Measurements from ENCODE around the gene MMP24. TPM values are rescaled to one million over a fixed set of nuclear protein-coding genes. Genes with fewer than 3 reads are reported as not detected.

The MMP24 gene
- total and polyA plus RNA-seq, 2 of the 13 experiments (the other 11 are each of a cell fraction or from before 2014, with no cell fraction given): 0.29 to 0.35 TPM

DNA sequence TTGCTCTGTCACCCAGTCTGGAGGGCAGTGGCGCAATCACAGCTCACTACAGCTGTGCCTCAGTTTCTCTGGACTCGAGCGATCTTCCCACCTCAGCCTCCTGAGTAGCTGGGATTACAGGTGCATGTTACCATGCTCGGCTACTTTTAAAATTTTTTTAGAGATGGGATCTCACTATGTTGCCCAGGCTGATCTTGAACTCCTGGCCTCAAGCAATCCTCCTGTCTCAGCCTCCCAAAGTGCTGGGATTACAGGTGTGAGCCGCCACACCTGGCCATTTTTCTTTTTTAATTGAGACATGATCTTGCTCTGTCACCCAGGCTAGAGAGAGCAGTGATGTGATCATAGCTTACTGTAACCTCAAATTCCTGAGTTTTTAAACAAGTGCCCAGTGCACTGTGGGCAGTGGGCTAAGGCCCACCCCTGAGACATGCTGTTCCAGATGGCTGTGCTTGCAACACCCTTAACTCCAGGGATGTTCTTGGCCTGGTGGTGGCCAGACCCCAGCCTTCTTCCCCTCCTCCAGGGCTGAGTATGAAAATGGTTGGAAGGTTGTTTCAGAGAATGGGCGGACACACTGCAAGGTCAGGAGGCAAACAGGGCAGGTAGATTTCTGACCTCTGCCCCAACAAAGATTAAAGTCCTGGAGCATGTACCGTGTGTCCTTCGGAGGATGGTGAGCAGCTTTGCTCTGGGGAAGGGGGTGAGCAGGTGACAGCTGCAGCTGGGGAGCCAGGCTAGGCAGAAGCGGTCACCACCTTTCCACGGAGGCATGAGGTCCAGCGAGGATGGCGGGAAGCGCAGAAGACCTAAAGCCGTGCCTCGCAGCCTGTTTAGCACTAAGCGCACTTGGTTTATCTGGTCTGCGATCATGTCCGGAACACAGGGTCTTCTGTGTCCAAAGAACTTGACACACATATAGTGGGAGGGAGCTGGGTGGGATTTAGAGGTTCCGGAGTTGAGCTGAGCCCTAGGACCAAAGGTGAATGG is 67.1 kb downstream of the MMP24 start (continued):
- TF ChIP-seq SOX13 (IDR thresholded peaks at IDR 0.05) (no peak), SOX13 (CRISPR knock-in tag; conservative IDR thresholded peaks at IDR 0.05 in 1 of 2, IDR thresholded peaks at IDR 0.05 in 1 of 2) (no peak), HCFC1 (IDR thresholded peaks at IDR 0.05; ENCODE audit: low read depth, low read length) (no peak), ELF4 (CRISPR knock-in tag; IDR thresholded peaks at IDR 0.05; ENCODE audit: borderline replicate concordance) (0 out of 2 replicates have a peak, but pooled peaks have one; percentile 35), SALL2 (CRISPR knock-in tag; IDR thresholded peaks at IDR 0.05) (peak; percentile 25; the same call in 1 of the 2 replicates), ZNF737 (CRISPR knock-in tag; IDR thresholded peaks at IDR 0.05; ENCODE audit: borderline replicate concordance) (0 out of 2 replicates have a peak, but pooled peaks have one; percentile 59), ZBTB7B (CRISPR knock-in tag; IDR thresholded peaks at IDR 0.05) (no peak), CHCHD3 (CRISPR knock-in tag; IDR thresholded peaks at IDR 0.05) (0 out of 2 replicates have a peak, but pooled peaks have one; percentile 41), ZNF589 (CRISPR knock-in tag; conservative IDR thresholded peaks at IDR 0.05) (peak; percentile 9; the same call in 1 of the 2 replicates), KDM2A (CRISPR knock-in tag; IDR thresholded peaks at IDR 0.05; ENCODE audit: borderline replicate concordance, low read depth) (peak; percentile 1; the same call in 1 of the 2 replicates), MED1 (CRISPR knock-in tag; IDR thresholded peaks at IDR 0.05) (0 out of 2 replicates have a peak, but pooled peaks have one; percentile 14), ZNF891 (CRISPR knock-in tag; IDR thresholded peaks at IDR 0.05) (peak; percentile 76), RARG (CRISPR knock-in tag; IDR thresholded peaks at IDR 0.05; ENCODE audit: low read depth) (no peak), RARA (CRISPR knock-in tag; IDR thresholded peaks at IDR 0.05) (peak; percentile 34), ZFAT (CRISPR knock-in tag; conservative IDR thresholded peaks at IDR 0.05) (no peak)
- TF ChIP-seq, protein P1, sequence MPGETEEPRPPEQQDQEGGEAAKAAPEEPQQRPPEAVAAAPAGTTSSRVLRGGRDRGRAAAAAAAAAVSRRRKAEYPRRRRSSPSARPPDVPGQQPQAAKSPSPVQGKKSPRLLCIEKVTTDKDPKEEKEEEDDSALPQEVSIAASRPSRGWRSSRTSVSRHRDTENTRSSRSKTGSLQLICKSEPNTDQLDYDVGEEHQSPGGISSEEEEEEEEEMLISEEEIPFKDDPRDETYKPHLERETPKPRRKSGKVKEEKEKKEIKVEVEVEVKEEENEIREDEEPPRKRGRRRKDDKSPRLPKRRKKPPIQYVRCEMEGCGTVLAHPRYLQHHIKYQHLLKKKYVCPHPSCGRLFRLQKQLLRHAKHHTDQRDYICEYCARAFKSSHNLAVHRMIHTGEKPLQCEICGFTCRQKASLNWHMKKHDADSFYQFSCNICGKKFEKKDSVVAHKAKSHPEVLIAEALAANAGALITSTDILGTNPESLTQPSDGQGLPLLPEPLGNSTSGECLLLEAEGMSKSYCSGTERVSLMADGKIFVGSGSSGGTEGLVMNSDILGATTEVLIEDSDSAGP (CRISPR knock-in tag; IDR thresholded peaks at IDR 0.05; ENCODE audit: borderline replicate concordance): no peak
- TF ChIP-seq, protein P2, sequence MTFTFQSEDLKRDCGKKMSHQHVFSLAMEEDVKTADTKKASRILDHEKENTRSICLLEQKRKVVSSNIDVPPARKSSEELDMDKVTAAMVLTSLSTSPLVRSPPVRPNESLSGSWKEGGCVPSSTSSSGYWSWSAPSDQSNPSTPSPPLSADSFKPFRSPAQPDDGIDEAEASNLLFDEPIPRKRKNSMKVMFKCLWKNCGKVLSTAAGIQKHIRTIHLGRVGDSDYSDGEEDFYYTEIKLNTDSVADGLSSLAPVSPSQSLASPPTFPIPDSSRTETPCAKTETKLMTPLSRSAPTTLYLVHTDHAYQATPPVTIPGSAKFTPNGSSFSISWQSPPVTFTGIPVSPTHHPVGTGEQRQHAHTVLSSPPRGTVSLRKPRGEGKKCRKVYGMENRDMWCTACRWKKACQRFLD (CRISPR knock-in tag; IDR thresholded peaks at IDR 0.05; ENCODE audit: borderline replicate concordance): no peak
- TF ChIP-seq, protein P3, sequence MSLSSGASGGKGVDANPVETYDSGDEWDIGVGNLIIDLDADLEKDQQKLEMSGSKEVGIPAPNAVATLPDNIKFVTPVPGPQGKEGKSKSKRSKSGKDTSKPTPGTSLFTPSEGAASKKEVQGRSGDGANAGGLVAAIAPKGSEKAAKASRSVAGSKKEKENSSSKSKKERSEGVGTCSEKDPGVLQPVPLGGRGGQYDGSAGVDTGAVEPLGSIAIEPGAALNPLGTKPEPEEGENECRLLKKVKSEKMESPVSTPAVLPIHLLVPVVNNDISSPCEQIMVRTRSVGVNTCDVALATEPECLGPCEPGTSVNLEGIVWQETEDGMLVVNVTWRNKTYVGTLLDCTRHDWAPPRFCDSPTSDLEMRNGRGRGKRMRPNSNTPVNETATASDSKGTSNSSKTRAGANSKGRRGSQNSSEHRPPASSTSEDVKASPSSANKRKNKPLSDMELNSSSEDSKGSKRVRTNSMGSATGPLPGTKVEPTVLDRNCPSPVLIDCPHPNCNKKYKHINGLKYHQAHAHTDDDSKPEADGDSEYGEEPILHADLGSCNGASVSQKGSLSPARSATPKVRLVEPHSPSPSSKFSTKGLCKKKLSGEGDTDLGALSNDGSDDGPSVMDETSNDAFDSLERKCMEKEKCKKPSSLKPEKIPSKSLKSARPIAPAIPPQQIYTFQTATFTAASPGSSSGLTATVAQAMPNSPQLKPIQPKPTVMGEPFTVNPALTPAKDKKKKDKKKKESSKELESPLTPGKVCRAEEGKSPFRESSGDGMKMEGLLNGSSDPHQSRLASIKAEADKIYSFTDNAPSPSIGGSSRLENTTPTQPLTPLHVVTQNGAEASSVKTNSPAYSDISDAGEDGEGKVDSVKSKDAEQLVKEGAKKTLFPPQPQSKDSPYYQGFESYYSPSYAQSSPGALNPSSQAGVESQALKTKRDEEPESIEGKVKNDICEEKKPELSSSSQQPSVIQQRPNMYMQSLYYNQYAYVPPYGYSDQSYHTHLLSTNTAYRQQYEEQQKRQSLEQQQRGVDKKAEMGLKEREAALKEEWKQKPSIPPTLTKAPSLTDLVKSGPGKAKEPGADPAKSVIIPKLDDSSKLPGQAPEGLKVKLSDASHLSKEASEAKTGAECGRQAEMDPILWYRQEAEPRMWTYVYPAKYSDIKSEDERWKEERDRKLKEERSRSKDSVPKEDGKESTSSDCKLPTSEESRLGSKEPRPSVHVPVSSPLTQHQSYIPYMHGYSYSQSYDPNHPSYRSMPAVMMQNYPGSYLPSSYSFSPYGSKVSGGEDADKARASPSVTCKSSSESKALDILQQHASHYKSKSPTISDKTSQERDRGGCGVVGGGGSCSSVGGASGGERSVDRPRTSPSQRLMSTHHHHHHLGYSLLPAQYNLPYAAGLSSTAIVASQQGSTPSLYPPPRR (CRISPR knock-in tag; IDR thresholded peaks at IDR 0.05; ENCODE audit: borderline replicate concordance): 0 out of 2 replicates have a peak, but pooled peaks have one; percentile 38
- TF ChIP-seq, protein P4, sequence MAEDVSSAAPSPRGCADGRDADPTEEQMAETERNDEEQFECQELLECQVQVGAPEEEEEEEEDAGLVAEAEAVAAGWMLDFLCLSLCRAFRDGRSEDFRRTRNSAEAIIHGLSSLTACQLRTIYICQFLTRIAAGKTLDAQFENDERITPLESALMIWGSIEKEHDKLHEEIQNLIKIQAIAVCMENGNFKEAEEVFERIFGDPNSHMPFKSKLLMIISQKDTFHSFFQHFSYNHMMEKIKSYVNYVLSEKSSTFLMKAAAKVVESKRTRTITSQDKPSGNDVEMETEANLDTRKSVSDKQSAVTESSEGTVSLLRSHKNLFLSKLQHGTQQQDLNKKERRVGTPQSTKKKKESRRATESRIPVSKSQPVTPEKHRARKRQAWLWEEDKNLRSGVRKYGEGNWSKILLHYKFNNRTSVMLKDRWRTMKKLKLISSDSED (CRISPR knock-in tag; IDR thresholded peaks at IDR 0.05): no peak

Measured in HepG2 (cell line).